Measurements from ENCODE around the gene ISLR. TPM values are rescaled to one million over a fixed set of nuclear protein-coding genes. Genes with fewer than 3 reads are reported as not detected.

Gene ISLR
- total RNA-seq, 1 experiment from 2014 or later, result not detected

DNA sequence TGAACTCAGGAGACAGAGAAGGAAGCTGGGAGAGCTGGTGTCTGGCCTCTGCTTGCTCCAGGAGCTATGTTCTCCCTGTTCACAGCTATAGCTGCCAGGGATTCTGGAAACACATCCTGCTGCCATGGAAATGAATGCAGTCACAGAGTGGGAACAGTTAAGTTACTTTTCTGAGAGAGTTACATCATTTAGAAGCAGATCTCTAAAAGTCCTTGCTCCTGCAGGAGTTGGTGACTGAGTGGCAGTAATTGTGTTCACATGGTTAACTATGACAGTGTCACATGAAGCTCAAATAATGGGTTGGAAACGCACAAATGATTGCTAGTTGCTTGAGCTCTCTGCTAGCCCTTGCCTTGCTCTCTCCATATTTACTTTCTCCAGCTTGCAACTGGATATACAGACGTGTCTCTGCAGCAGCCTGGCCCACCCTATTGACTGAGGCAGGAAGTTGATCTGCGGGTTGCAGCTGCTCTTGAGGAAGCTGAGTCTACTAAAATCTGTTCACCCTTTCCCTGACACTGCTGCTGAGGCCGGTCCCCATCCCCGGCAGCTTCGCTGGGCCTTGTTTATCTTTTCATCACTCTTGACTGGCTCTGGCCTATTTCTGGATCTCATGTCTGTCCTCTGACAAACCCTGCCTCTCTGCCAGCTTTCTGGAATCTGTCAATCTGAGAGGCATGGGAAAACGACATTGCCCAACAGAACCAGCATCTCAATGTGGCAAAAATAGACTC is 16.7 kb upstream of the ISLR start:
- Histone ChIP-seq H3K27me3 (ENCODE audit: insufficient read depth, low read depth) (no peaks in the 10 kb centered on the region), H3K79me2 (ENCODE audit: low read depth) (no peaks in the 10 kb centered on the region), H3K4me1 (replicated peaks; ENCODE audit: insufficient read depth) (peaks cover 9% of the 10 kb centered on the region), H4K20me1 (ENCODE audit: insufficient read depth) (no peaks in the 10 kb centered on the region), H2AFZ (no peak overlapping the region), H3K36me3 (ENCODE audit: low read depth) (no peaks in the 10 kb centered on the region), H3K27ac (no peak overlapping the region), H3K4me2 (no peak overlapping the region), H3K9me2 (ENCODE audit: insufficient read depth) (no peaks in the 10 kb centered on the region), H3K4me3 (no peak overlapping the region), H3K9me3 (ENCODE audit: insufficient read depth, low read depth) (no peaks in the 10 kb centered on the region), H3F3A (ENCODE audit: insufficient read depth, low read depth) (peaks cover 10% of the 10 kb centered on the region; the same call in 1 of the 2 replicates)
- ChIA-PET CTCF (no interaction called here), POLR2A (ENCODE audit: unreplicated experiment) (no interaction called here)
- BruUV-seq (replicated peaks), result no TSS peak
- intact Hi-C loops (cut with micrococcal nuclease; ENCODE audit: unreplicated experiment), result no loop called here
- DNase-seq, result no peak
- TF ChIP-seq EZH2 (IDR thresholded peaks at IDR 0.05; ENCODE audit: low read depth), result no peak
- TF ChIP-seq, protein P1, sequence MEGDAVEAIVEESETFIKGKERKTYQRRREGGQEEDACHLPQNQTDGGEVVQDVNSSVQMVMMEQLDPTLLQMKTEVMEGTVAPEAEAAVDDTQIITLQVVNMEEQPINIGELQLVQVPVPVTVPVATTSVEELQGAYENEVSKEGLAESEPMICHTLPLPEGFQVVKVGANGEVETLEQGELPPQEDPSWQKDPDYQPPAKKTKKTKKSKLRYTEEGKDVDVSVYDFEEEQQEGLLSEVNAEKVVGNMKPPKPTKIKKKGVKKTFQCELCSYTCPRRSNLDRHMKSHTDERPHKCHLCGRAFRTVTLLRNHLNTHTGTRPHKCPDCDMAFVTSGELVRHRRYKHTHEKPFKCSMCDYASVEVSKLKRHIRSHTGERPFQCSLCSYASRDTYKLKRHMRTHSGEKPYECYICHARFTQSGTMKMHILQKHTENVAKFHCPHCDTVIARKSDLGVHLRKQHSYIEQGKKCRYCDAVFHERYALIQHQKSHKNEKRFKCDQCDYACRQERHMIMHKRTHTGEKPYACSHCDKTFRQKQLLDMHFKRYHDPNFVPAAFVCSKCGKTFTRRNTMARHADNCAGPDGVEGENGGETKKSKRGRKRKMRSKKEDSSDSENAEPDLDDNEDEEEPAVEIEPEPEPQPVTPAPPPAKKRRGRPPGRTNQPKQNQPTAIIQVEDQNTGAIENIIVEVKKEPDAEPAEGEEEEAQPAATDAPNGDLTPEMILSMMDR (conservative IDR thresholded peaks at IDR 0.05), result no peak

- DNase-seq, result no peak
- CTCF ChIA-PET, result no interaction called here
- peaks cover 8% of the 10 kb centered on the region for H3K4me1 ChIP-seq (replicated peaks; ENCODE audit: insufficient read depth)
- peaks cover 8% of the 10 kb centered on the region; the same call in 1 of the 2 replicates for H3F3A ChIP-seq (ENCODE audit: insufficient read depth, low read depth)
- intact Hi-C loops (cut with micrococcal nuclease; ENCODE audit: unreplicated experiment), result no loop called here
- H2AFZ ChIP-seq, result no peak overlapping the region
- no peaks in the 10 kb centered on the region for H3K9me3 ChIP-seq (ENCODE audit: insufficient read depth, low read depth)
- no peak for TF ChIP-seq EZH2 (IDR thresholded peaks at IDR 0.05; ENCODE audit: low read depth)
- TF ChIP-seq, protein P1 (conservative IDR thresholded peaks at IDR 0.05), result no peak
- H3K9me2 ChIP-seq (ENCODE audit: insufficient read depth), result no peaks in the 10 kb centered on the region
- no peaks in the 10 kb centered on the region for H3K36me3 ChIP-seq (ENCODE audit: low read depth)
- H4K20me1 ChIP-seq (ENCODE audit: insufficient read depth), result no peaks in the 10 kb centered on the region
- POLR2A ChIA-PET (ENCODE audit: unreplicated experiment), result no interaction called here
- no peak overlapping the region for H3K27ac ChIP-seq
- H3K27me3 ChIP-seq (ENCODE audit: insufficient read depth, low read depth), result no peaks in the 10 kb centered on the region
- no TSS peak for BruUV-seq (replicated peaks)
- H3K4me2 ChIP-seq, result no peak overlapping the region
- H3K79me2 ChIP-seq (ENCODE audit: low read depth), result no peaks in the 10 kb centered on the region
- no peak overlapping the region for H3K4me3 ChIP-seq
Measured at GRCh38 chr15:74157868-74158827, 15.4 kb upstream of the ISLR start.

- Histone ChIP-seq H3K79me2 (ENCODE audit: low read depth) (no peaks in the 10 kb centered on the region), H3F3A (ENCODE audit: insufficient read depth, low read depth) (no peaks in the 10 kb centered on the region), H3K4me2 (no peak overlapping the region), H3K36me3 (ENCODE audit: low read depth) (no peaks in the 10 kb centered on the region), H3K4me3 (no peak overlapping the region), H2AFZ (no peak overlapping the region), H3K27ac (no peak overlapping the region), H3K9me2 (ENCODE audit: insufficient read depth) (no peaks in the 10 kb centered on the region), H4K20me1 (ENCODE audit: insufficient read depth) (no peaks in the 10 kb centered on the region), H3K27me3 (ENCODE audit: insufficient read depth, low read depth) (no peaks in the 10 kb centered on the region), H3K4me1 (replicated peaks; ENCODE audit: insufficient read depth) (no peaks in the 10 kb centered on the region), H3K9me3 (ENCODE audit: insufficient read depth, low read depth) (no peaks in the 10 kb centered on the region)
- POLR2A ChIA-PET (ENCODE audit: unreplicated experiment), result no interaction called here
- TF ChIP-seq, protein P1 (conservative IDR thresholded peaks at IDR 0.05), result no peak
- TF ChIP-seq EZH2 (IDR thresholded peaks at IDR 0.05; ENCODE audit: low read depth), result no peak
- CTCF ChIA-PET, result interaction anchor here (0.6 kb wide), 1 partner anchor 153 kb away, joined by 3 read pairs; no protein-coding TSS in a partner anchor
- no TSS peak for BruUV-seq (replicated peaks)
- no peak for DNase-seq
- intact Hi-C loops (cut with micrococcal nuclease; ENCODE audit: unreplicated experiment), result no loop called here
Measured at GRCh38 chr15:74158855-74159650, 14.5 kb upstream of the ISLR start.

Measured in PC-9 (cell line).